HEK293T (cell line): ENCODE data around the gene MAU2.

Experiments
- BHLHE40 ChIP-seq: fragments of 450-650 bp; IDR thresholded peaks from 2 replicates; pipeline ENCODE4 v1.6.1; 2016; ENCODE audit warnings: mild to moderate bottlenecking, moderate library complexity, borderline replicate concordance
- CTBP1 ChIP-seq: fragments of 450-650 bp; IDR thresholded peaks from 2 replicates; pipeline ENCODE4 v1.6.1; 2016; ENCODE audit warnings: borderline replicate concordance
- ELF4 ChIP-seq: fragments of 450-650 bp; IDR thresholded peaks from 2 replicates; pipeline ENCODE4 v1.6.1; 2017; ENCODE audit warnings: antibody characterized with exemption
- FOXM1 ChIP-seq: fragments of 450-650 bp; IDR thresholded peaks from 2 replicates; pipeline ENCODE4 v1.6.1; 2017; ENCODE audit warnings: mild to moderate bottlenecking, borderline replicate concordance
- L3MBTL2 ChIP-seq: fragments of 450-650 bp; conservative IDR thresholded peaks from 2 replicates; pipeline ENCODE4 v1.6.1; 2016; ENCODE audit warnings: mild to moderate bottlenecking
- LEF1 ChIP-seq: fragments of 450-650 bp; IDR thresholded peaks from 2 replicates; pipeline ENCODE4 v1.6.1; 2017; ENCODE audit warnings: mild to moderate bottlenecking, borderline replicate concordance
- NFRKB ChIP-seq: fragments of 450-650 bp; IDR thresholded peaks from 2 replicates; pipeline ENCODE4 v1.6.1; 2016; ENCODE audit warnings: mild to moderate bottlenecking, moderate library complexity
- SP1 ChIP-seq: fragments of 450-650 bp; IDR thresholded peaks from 2 replicates; pipeline ENCODE4 v1.6.1; 2017
- TARDBP ChIP-seq: fragments of 450-650 bp; IDR thresholded peaks from 2 replicates; pipeline ENCODE4 v1.6.1; 2016
- ZNF384 ChIP-seq: fragments of 450-650 bp; IDR thresholded peaks from 2 replicates; pipeline ENCODE4 v1.6.1; 2016
- TF ChIP-seq, protein P1 (sequence below): fragments of 450-650 bp; IDR thresholded peaks from 2 replicates; pipeline ENCODE4 v1.6.1; 2016

DNA sequence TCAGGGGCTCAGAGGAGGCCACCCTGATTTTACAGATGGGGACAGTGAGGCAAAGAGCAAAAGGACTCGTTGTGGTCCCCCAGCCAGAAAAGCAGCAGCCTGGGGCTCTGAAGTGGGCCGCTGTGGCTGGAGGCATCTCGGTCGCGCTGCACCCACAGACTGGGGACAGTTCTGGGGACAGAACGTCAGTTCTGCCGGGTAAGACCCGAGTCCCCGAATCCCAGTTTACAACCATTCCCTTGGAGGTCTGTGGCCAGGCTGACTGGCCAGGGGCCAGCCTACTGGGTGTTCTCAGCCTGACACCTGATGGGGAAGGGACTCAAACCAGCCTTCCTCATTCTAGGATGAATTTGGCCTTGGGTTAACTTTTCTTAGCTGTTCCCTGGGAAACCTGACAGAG lies 14.4 kb upstream of the MAU2 start:
- TF ChIP-seq ELF4 = no peak
- TF ChIP-seq SP1 = no peak
- no peak for TF ChIP-seq NFRKB
- TF ChIP-seq TARDBP = no peak
- TF ChIP-seq LEF1 = no peak
- no peak for TF ChIP-seq ZNF384
- no peak for TF ChIP-seq FOXM1
- TF ChIP-seq CTBP1 = no peak
- TF ChIP-seq L3MBTL2 = no peak
- TF ChIP-seq BHLHE40 = no peak
- TF ChIP-seq, protein P1, sequence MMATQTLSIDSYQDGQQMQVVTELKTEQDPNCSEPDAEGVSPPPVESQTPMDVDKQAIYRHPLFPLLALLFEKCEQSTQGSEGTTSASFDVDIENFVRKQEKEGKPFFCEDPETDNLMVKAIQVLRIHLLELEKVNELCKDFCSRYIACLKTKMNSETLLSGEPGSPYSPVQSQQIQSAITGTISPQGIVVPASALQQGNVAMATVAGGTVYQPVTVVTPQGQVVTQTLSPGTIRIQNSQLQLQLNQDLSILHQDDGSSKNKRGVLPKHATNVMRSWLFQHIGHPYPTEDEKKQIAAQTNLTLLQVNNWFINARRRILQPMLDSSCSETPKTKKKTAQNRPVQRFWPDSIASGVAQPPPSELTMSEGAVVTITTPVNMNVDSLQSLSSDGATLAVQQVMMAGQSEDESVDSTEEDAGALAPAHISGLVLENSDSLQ = no peak
